ENCODE results near the gene RAB4B. TPM values are rescaled to one million over a fixed set of nuclear protein-coding genes. Genes with fewer than 3 reads are reported as not detected.
"Not testable (repeated sequence)": the region's sequence is repeated elsewhere in the genome, so short reads cannot be mapped to it uniquely, and the experiment has no call there.

Gene RAB4B
- total RNA-seq: 39.1 and 40.1 TPM in 2 replicates

- peak; percentile 92 for DNase-seq (ENCODE audit: extremely low read depth, low read depth, low spot score)
Measured at GRCh38 chr19:40777937-40778705, at the start of gene RAB4B. Gene RAB4B, plus strand, starts transcription at chr19:40778247. Its CDS starts 129 bp downstream, at chr19:40778376.

- not testable (repeated sequence) for DNase-seq (ENCODE audit: extremely low read depth, low read depth, low spot score)
Measured at GRCh38 chr19:40730065-40730464, 48.0 kb upstream of the RAB4B start.

- DNase-seq (ENCODE audit: extremely low read depth, low read depth, low spot score): not testable (repeated sequence)
Measured at GRCh38 chr19:40732304-40732703, 45.7 kb upstream of the RAB4B start.

- no peak for DNase-seq (ENCODE audit: extremely low read depth, low read depth, low spot score)
Measured at GRCh38 chr19:40733149-40733548, 44.9 kb upstream of the RAB4B start.

- no peak for DNase-seq (ENCODE audit: extremely low read depth, low read depth, low spot score)
Measured at GRCh38 chr19:40735013-40735771, 42.9 kb upstream of the RAB4B start.

- no peak for DNase-seq (ENCODE audit: extremely low read depth, low read depth, low spot score)
Measured at GRCh38 chr19:40736661-40737060, 41.4 kb upstream of the RAB4B start.

- DNase-seq (ENCODE audit: extremely low read depth, low read depth, low spot score): no peak
Measured at GRCh38 chr19:40737102-40737644, 40.9 kb upstream of the RAB4B start.

- DNase-seq (ENCODE audit: extremely low read depth, low read depth, low spot score): no peak
Measured at GRCh38 chr19:40739030-40739839, 38.8 kb upstream of the RAB4B start.

- no peak for DNase-seq (ENCODE audit: extremely low read depth, low read depth, low spot score)
Measured at GRCh38 chr19:40739871-40740703, 38.0 kb upstream of the RAB4B start.

- DNase-seq (ENCODE audit: extremely low read depth, low read depth, low spot score): no peak
Measured at GRCh38 chr19:40740747-40741146, 37.3 kb upstream of the RAB4B start.

GRCh38 chr19:40741527-40742390 lies 36.3 kb upstream of the RAB4B start:
- DNase-seq (ENCODE audit: extremely low read depth, low read depth, low spot score): no peak

GRCh38 chr19:40742477-40742876 lies 35.6 kb upstream of the RAB4B start:
- DNase-seq (ENCODE audit: extremely low read depth, low read depth, low spot score): no peak

- DNase-seq (ENCODE audit: extremely low read depth, low read depth, low spot score): no peak
Measured at GRCh38 chr19:40742886-40743285, 35.2 kb upstream of the RAB4B start.

GRCh38 chr19:40743926-40744325 lies 34.1 kb upstream of the RAB4B start:
- DNase-seq (ENCODE audit: extremely low read depth, low read depth, low spot score): no peak

- no peak for DNase-seq (ENCODE audit: extremely low read depth, low read depth, low spot score)
Measured at GRCh38 chr19:40744554-40745401, 33.3 kb upstream of the RAB4B start.

GRCh38 chr19:40745402-40745780 lies 32.7 kb upstream of the RAB4B start:
- no peak for DNase-seq (ENCODE audit: extremely low read depth, low read depth, low spot score)

GRCh38 chr19:40747536-40747935 lies 30.5 kb upstream of the RAB4B start:
- no peak for DNase-seq (ENCODE audit: extremely low read depth, low read depth, low spot score)
